ENCODE measurements around the gene SEMA7A.

DNA sequence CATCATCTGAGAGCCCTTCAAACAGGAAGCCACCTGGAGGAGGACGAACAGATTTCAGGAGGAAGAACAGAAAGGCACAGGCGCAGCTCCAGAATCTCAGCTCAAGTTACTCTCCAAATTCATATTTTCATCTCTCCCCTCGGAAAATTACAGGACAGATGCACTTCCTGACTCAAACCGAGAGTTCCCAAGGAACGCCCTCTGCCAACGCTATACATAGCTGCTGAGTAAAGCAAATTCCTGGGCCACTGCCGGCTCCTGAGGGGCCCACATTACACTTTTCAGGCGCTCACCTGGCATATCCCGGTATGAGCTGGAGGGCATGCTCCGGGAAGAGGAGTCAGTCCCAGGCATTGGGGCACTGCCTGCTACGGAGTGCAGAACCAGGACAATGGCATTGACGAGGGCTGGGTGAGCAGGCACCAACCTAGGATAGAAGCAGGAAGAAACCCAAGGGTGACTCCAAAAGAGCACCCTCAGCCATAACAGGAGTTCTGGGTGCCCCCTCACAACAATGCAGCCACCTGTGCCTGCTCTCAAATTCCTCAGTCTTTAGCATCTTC, 16.0 kb upstream of the SEMA7A start:
- no peak for TF ChIP-seq EP300 (IDR thresholded peaks at IDR 0.05; ENCODE audit: borderline replicate concordance in 1 of 2, low read depth in 1 of 2, low read length in 1 of 2)
- TF ChIP-seq CTCF (IDR thresholded peaks at IDR 0.05) = no peak
- TF ChIP-seq, protein P1, sequence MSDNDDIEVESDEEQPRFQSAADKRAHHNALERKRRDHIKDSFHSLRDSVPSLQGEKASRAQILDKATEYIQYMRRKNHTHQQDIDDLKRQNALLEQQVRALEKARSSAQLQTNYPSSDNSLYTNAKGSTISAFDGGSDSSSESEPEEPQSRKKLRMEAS (IDR thresholded peaks at IDR 0.05; ENCODE audit: low read depth) = no peak
- TF ChIP-seq RAD21 (IDR thresholded peaks at IDR 0.05; ENCODE audit: low read length) = no peak
- no peak for TF ChIP-seq GABPA (IDR thresholded peaks at IDR 0.05; ENCODE audit: low read depth)
- TF ChIP-seq ELF1 (IDR thresholded peaks at IDR 0.05) = no peak
- no peak for TF ChIP-seq RXRA (IDR thresholded peaks at IDR 0.05; ENCODE audit: borderline replicate concordance, low read depth)
